Mucosa of descending colon (tissue), 3 donors: Measurements from ENCODE around the gene CCDC187. TPM values are rescaled to one million over a fixed set of nuclear protein-coding genes. Genes with fewer than 3 reads are reported as not detected.

ENCODE experiments used
- ATAC-seq: fragments of 200-7000 bp; cut with Tn5 transposase; one replicate; pipeline ENCODE4 v1.9.1; 2020; ENCODE audit warnings: mild to moderate bottlenecking, moderate library complexity
- DNase-seq, 3 donors: peaks; one replicate each; pipeline ENCODE4 v3.0.0-alpha.2; 2020
- H3K36me3 ChIP-seq: fragments of 200-600 bp; one replicate; pipeline ENCODE4 v1.8.0; 2021; ENCODE audit warnings: low read depth, mild to moderate bottlenecking
- H3K4me1 ChIP-seq: fragments of 200-600 bp; one replicate; pipeline ENCODE4 v1.8.0; 2021; ENCODE audit warnings: low read depth, mild to moderate bottlenecking
- H3K4me3 ChIP-seq: fragments of 200-600 bp; one replicate; pipeline ENCODE4 v1.8.0; 2021; ENCODE audit warnings: mild to moderate bottlenecking
- H3K9me3 ChIP-seq: fragments of 200-600 bp; one replicate; pipeline ENCODE4 v1.8.0; 2021; ENCODE audit warnings: mild to moderate bottlenecking
- intact Hi-C, 2 donors: fragments of 100-400 bp; cut with DNase I in 1 of 2; cut with micrococcal nuclease in 1 of 2; formaldehyde crosslinking; loops; one replicate each; pipeline versions ENCODE4 v1.11.0 to v1.11.1; 2022; cut with DNase I, micrococcal nuclease
- total RNA-seq, 3 donors: library from RNA; stranded (reverse); fragmentation: NEBNext Ultra II Directional in 2 of 3; extraction: Animal tissue kit (Norgen Biotek cat#: 25700) in 2 of 3; gene quantifications; one replicate each; pipeline versions ENCODE4 v1.2.1 to v1.2.4, GENCODE V29; 2021 to 2023
- TF ChIP-seq, protein P1 (sequence below): fragments of 200-600 bp; IDR thresholded peaks from one replicate; pipeline ENCODE4 v1.8.0; 2022; ENCODE audit warnings: antibody characterized with exemption, mild to moderate bottlenecking
- donor health status: DM: no; HTN: no; CAD: no; lungs with moderate emphysema.
- donor health status: DM: no; HTN: no; CAD: no.
- donor health status: DM: no; HTN: yes; CAD: no.

Gene CCDC187
- total RNA-seq, 3 donors from 2014 or later, result 0.19 to 0.93 (median 0.48) TPM

GRCh38 chr9:136299116-136299515 is 4.8 kb downstream of the CCDC187 start:
- DNase-seq (peak in 1 of 3 donors; percentile 46), ATAC-seq (no peak)
- TF ChIP-seq, protein P1, sequence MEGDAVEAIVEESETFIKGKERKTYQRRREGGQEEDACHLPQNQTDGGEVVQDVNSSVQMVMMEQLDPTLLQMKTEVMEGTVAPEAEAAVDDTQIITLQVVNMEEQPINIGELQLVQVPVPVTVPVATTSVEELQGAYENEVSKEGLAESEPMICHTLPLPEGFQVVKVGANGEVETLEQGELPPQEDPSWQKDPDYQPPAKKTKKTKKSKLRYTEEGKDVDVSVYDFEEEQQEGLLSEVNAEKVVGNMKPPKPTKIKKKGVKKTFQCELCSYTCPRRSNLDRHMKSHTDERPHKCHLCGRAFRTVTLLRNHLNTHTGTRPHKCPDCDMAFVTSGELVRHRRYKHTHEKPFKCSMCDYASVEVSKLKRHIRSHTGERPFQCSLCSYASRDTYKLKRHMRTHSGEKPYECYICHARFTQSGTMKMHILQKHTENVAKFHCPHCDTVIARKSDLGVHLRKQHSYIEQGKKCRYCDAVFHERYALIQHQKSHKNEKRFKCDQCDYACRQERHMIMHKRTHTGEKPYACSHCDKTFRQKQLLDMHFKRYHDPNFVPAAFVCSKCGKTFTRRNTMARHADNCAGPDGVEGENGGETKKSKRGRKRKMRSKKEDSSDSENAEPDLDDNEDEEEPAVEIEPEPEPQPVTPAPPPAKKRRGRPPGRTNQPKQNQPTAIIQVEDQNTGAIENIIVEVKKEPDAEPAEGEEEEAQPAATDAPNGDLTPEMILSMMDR, result no peak
- no peaks in the 10 kb centered on the region for H3K9me3 ChIP-seq
- H3K4me3 ChIP-seq, result no peak overlapping the region
- H3K4me1 ChIP-seq, result peaks cover 9% of the 10 kb centered on the region
- intact Hi-C loops, result no loop called here
- no peaks in the 10 kb centered on the region for H3K36me3 ChIP-seq

DNA sequence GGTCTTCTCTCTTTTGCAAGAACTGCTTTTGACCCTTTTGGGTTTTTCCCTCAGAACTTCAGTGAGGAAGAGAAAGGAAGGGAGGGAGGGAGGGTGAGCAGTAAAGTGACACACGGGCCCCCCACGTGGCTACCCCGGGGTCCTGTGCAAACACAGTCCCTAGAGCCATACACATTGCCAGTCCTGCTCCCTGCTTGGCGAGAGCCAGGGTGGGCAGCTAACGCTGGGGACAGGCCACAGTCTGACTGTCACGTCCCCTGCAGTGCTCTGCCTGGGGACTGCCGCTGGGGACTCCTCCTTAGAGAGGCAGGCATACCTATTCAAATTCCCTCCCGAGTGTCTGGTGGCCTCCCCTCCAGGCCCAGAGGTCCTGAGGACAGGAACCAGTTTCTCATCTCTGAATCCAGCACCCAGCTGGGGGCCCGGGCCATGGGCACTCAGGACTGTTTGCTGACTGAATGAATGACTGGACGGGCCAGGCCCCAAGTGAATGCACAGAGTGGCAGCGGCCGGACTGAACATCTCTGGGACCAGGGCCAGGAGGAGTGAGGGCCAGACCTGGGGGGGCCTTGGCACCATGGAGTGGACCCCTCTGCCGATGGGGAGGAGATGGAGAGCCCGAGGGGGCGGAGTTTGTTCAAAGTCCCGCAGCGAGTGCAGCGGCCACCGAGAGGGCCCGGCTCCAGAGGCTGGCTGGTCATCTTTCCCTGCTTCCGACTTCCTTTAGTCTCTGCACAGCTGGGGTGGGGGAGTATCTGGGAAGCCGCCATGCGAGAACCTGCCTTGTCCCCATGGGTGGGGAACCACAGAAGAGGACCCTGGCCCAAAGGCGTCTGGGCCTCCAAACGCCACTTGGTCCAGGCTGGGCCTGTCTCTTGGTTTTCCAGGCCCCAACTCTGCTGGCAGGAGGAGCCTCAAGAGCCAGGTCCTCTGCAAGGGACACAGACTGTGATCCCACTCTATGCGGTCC is 5.8 kb downstream of the CCDC187 start:
- intact Hi-C loops, result no loop called here
- no peaks in the 10 kb centered on the region for H3K36me3 ChIP-seq
- peak in 1 of 3 donors; percentile 38 for DNase-seq
- peaks cover 9% of the 10 kb centered on the region for H3K4me1 ChIP-seq
- H3K4me3 ChIP-seq, result no peak overlapping the region
- H3K9me3 ChIP-seq, result no peaks in the 10 kb centered on the region
- TF ChIP-seq, protein P1, result no peak
- ATAC-seq, result no peak

DNA sequence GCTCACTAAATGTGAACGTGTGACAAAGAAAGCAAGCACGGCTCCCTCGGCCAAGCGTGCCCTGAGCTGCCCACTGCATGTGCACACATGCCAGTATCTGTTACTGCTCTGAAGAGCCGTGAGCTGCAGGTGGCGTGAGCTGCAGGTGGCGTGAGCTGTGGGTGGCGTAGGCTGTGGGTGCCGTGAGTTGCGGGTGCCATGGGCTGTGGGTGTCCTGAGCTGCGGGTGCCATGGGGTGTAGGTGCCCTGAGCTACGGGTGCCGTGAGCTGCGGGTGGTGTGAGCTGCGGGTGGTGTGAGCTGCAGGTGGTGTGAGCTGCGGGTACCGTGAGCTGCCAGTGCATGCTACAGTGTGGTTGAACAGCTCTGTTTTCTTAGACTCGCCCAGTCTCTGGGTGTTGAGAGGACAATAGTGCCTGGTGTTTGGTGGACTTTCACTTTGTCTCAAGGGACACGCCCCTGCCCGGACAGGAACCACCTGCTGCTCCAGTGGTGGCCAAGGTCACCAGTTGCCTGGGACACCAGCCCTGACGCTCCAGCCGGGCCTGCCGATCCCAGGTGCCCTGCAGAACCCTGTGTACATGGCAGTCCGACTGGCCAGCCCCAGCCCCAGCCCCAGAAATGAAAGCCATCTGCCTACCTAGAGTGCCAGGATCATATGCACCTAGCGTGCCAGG is 6.7 kb downstream of the CCDC187 start:
- intact Hi-C loops, result no loop called here
- TF ChIP-seq, protein P1, result no peak
- H3K36me3 ChIP-seq, result no peaks in the 10 kb centered on the region
- H3K4me3 ChIP-seq, result no peak overlapping the region
- peaks cover 9% of the 10 kb centered on the region for H3K4me1 ChIP-seq
- H3K9me3 ChIP-seq, result no peaks in the 10 kb centered on the region
- DNase-seq, result peak; percentile 75 to 85 (median 82)
- peak; percentile 91 for ATAC-seq

- H3K36me3 ChIP-seq, result no peaks in the 10 kb centered on the region
- DNase-seq (peak in 1 of 3 donors; percentile 37), ATAC-seq (peak; percentile 5)
- intact Hi-C loops, result no loop called here
- TF ChIP-seq, protein P1, result no peak
- H3K9me3 ChIP-seq, result no peaks in the 10 kb centered on the region
- peaks cover 9% of the 10 kb centered on the region for H3K4me1 ChIP-seq
- no peak overlapping the region for H3K4me3 ChIP-seq
Measured at GRCh38 chr9:136296434-136297015, 7.4 kb downstream of the CCDC187 start.

DNA sequence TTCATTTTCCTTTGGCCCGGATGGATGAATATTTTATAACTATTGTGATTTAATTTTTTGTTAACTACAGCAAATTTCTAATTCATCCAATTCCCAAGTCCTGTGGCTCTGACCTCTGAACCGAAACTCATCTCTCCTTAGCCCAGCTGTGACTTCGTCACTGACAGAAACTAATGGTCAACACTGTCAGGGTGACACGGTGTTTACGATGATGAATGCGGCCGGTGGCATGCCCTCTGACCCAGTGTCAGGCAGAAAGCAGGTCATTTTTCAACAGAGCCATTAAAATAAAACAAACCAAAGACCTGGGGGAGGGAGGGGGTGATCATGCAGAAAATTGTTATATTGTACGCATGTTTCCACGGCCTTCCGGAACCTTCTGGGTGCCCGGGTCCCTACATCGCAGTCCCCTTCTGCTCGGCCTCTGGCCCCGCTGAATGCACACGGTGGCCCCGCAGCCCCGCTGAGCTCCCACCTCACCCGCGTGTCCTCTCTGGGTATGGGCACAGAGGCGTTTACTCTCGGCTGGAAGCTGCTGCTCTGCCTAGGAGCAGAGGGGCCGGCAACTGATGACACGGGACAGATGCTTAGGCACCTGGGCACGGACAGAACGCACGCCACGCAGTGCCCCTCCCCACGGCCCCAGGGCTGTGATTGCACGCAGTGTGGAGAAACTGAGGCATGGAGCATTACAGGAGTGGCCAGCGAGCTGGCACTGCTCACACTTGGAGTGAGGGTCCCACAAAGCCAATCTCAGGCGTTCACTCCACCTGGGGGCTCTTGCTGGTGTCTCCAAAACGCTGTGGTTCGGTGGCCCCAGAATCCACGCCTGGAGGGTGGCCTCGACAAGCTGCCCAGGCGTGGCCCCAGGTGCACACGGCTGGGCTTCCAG is 8.1 kb downstream of the CCDC187 start:
- Histone ChIP-seq H3K36me3 (no peaks in the 10 kb centered on the region), H3K9me3 (no peaks in the 10 kb centered on the region), H3K4me3 (no peak overlapping the region), H3K4me1 (peaks cover 9% of the 10 kb centered on the region)
- ATAC-seq (no peak), DNase-seq (peak in 1 of 3 donors; percentile 36)
- intact Hi-C loops, result no loop called here
- TF ChIP-seq, protein P1, result no peak
